ENCODE data around the gene DUT. TPM values are rescaled to one million over a fixed set of nuclear protein-coding genes. Genes with fewer than 3 reads are reported as not detected.

The DUT gene
- total and polyA plus RNA-seq, 2 experiments from 2014 or later: 50.9 to 70.4 TPM

GRCh38 chr15:48343865-48344264, 12.6 kb downstream of the DUT start:
- H3K4me1 ChIP-seq (ENCODE audit: insufficient read depth): no peaks in the 10 kb centered on the region
- 97% methylated on average over 6 of the region's 6 CpGs for WGBS (ENCODE audit: low lambda C conversion rate, missing lambda C conversion rate)
- H3K27me3 ChIP-seq: no peaks in the 10 kb centered on the region
- no peaks in the 10 kb centered on the region for H3K36me3 ChIP-seq (replicated peaks; ENCODE audit: insufficient read depth, low read depth)
- DNase-seq (ENCODE audit: low spot score): no peak
- H2AFZ ChIP-seq: no peak overlapping the region
- no peaks in the 10 kb centered on the region for H3K9me2 ChIP-seq (replicated peaks; ENCODE audit: insufficient read depth)
- no peaks in the 10 kb centered on the region for H3K79me2 ChIP-seq
- TF ChIP-seq EZH2 (IDR thresholded peaks at IDR 0.05; ENCODE audit: borderline replicate concordance): no peak
- no peak for TF ChIP-seq CTCF (IDR thresholded peaks at IDR 0.05; ENCODE audit: poor library complexity)
- no peak for TF ChIP-seq EZH2phosphoT487 (IDR thresholded peaks at IDR 0.05; ENCODE audit: low read depth, severe bottlenecking, unreplicated experiment)
- H3K9me3 ChIP-seq (ENCODE audit: low read depth): no peaks in the 10 kb centered on the region
- H3K4me2 ChIP-seq: no peak overlapping the region
- no peak overlapping the region for H3K27ac ChIP-seq
- no peaks in the 10 kb centered on the region for H4K20me1 ChIP-seq (ENCODE audit: insufficient read depth, poor library complexity, severe bottlenecking)
- H3K4me3 ChIP-seq: no peak overlapping the region

GRCh38 chr15:48345516-48345915, 14.3 kb downstream of the DUT start:
- TF ChIP-seq EZH2 (IDR thresholded peaks at IDR 0.05; ENCODE audit: borderline replicate concordance) (no peak), EZH2phosphoT487 (IDR thresholded peaks at IDR 0.05; ENCODE audit: low read depth, severe bottlenecking, unreplicated experiment) (no peak), CTCF (IDR thresholded peaks at IDR 0.05; ENCODE audit: poor library complexity) (no peak)
- no peaks in the 10 kb centered on the region for H3K79me2 ChIP-seq

GRCh38 chr15:48352474-48353072, 21.3 kb downstream of the DUT start:
- H3K4me2 ChIP-seq: peak overlapping the region; percentile 32

More at GRCh38 chr15:48345516-48345915, 14.3 kb downstream of the DUT start:
- Histone ChIP-seq H4K20me1 (ENCODE audit: insufficient read depth, poor library complexity, severe bottlenecking) (no peaks in the 10 kb centered on the region), H3K9me3 (ENCODE audit: low read depth) (no peaks in the 10 kb centered on the region), H3K36me3 (replicated peaks; ENCODE audit: insufficient read depth, low read depth) (no peaks in the 10 kb centered on the region), H3K4me1 (ENCODE audit: insufficient read depth) (no peaks in the 10 kb centered on the region), H3K9me2 (replicated peaks; ENCODE audit: insufficient read depth) (no peaks in the 10 kb centered on the region), H3K27ac (no peak overlapping the region), H2AFZ (no peak overlapping the region), H3K4me3 (no peak overlapping the region), H3K27me3 (no peaks in the 10 kb centered on the region), H3K4me2 (no peak overlapping the region)
- no peak for DNase-seq (ENCODE audit: low spot score)

More at GRCh38 chr15:48352474-48353072, 21.3 kb downstream of the DUT start:
- H3K36me3 ChIP-seq (replicated peaks; ENCODE audit: insufficient read depth, low read depth): no peaks in the 10 kb centered on the region
- H4K20me1 ChIP-seq (ENCODE audit: insufficient read depth, poor library complexity, severe bottlenecking): no peaks in the 10 kb centered on the region
- H2AFZ ChIP-seq: no peak overlapping the region
- no peak overlapping the region for H3K4me3 ChIP-seq
- H3K4me1 ChIP-seq (ENCODE audit: insufficient read depth): no peaks in the 10 kb centered on the region
- TF ChIP-seq EZH2phosphoT487 (IDR thresholded peaks at IDR 0.05; ENCODE audit: low read depth, severe bottlenecking, unreplicated experiment): no peak
- peak; percentile 91 for TF ChIP-seq CTCF (IDR thresholded peaks at IDR 0.05; ENCODE audit: poor library complexity)
- no peak for TF ChIP-seq EZH2 (IDR thresholded peaks at IDR 0.05; ENCODE audit: borderline replicate concordance)
- H3K27me3 ChIP-seq: no peaks in the 10 kb centered on the region
- H3K27ac ChIP-seq: no peak overlapping the region
- 10% methylated on average over 6 of the region's 6 CpGs for WGBS (ENCODE audit: low lambda C conversion rate, missing lambda C conversion rate)
- H3K9me3 ChIP-seq (ENCODE audit: low read depth): no peaks in the 10 kb centered on the region
- H3K9me2 ChIP-seq (replicated peaks; ENCODE audit: insufficient read depth): no peaks in the 10 kb centered on the region
- peak; percentile 80 for DNase-seq (ENCODE audit: low spot score)
- no peaks in the 10 kb centered on the region for H3K79me2 ChIP-seq
